Stimulated activated CD8-positive, alpha-beta memory T cell treated with anti-CD3 and anti-CD28 coated beads, Interleukin-12 subunit alpha, Interleukin-12 subunit beta, amount 100 ng/mL, for 24 hours (primary cell): ENCODE results near the gene LIFR.
"Not testable (repeated sequence)": the region's sequence is repeated elsewhere in the genome, so short reads cannot be mapped to it uniquely, and the experiment has no call there.

Experiments used
- DNase-seq: peaks from one replicate; pipeline ENCODE4 v3.0.0-alpha.2; 2020; ENCODE audit errors: extremely low read depth

Gene LIFR, protein sequence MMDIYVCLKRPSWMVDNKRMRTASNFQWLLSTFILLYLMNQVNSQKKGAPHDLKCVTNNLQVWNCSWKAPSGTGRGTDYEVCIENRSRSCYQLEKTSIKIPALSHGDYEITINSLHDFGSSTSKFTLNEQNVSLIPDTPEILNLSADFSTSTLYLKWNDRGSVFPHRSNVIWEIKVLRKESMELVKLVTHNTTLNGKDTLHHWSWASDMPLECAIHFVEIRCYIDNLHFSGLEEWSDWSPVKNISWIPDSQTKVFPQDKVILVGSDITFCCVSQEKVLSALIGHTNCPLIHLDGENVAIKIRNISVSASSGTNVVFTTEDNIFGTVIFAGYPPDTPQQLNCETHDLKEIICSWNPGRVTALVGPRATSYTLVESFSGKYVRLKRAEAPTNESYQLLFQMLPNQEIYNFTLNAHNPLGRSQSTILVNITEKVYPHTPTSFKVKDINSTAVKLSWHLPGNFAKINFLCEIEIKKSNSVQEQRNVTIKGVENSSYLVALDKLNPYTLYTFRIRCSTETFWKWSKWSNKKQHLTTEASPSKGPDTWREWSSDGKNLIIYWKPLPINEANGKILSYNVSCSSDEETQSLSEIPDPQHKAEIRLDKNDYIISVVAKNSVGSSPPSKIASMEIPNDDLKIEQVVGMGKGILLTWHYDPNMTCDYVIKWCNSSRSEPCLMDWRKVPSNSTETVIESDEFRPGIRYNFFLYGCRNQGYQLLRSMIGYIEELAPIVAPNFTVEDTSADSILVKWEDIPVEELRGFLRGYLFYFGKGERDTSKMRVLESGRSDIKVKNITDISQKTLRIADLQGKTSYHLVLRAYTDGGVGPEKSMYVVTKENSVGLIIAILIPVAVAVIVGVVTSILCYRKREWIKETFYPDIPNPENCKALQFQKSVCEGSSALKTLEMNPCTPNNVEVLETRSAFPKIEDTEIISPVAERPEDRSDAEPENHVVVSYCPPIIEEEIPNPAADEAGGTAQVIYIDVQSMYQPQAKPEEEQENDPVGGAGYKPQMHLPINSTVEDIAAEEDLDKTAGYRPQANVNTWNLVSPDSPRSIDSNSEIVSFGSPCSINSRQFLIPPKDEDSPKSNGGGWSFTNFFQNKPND

DNA sequence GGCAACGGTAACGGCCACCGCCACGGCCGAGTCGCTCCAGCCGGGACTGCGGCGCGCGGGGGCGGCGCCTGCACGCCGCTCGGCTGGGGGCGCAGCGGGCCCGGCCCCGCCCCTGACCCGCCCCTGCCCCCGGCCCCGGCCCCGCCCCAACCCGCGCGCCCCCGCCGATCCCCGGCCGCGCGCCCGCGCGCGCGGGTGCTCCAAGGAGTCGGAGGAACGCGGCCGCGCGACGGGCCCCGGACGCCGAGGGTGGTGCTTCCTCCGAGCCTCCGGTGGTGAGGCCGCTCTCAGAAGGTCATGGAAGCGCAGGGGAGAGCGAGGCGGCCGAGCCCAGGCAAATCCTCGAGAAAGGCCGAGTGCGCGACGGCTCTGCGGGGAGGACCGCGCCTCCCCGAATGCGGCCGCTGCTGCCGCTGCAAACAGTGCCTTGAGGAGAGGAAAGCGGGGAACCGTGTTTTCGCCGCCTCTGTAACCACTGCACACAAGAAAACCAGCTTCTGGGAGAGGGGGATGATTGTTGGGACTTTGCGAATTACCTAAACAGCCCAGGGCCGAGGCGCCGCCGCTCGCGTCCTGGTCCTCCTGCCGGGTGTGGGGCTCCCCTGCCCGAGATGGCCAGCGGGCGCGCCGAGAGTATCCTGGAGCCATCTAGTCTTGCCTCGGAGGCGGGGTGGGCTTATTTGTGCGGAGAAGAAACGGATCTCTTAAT, at the start of gene LIFR:
LIFR (minus strand) TSS at position 48 of the 709 bp plus-strand sequence. CDS start 25,999 bp downstream, outside the sequence.
- DNase-seq, result no peak

DNA sequence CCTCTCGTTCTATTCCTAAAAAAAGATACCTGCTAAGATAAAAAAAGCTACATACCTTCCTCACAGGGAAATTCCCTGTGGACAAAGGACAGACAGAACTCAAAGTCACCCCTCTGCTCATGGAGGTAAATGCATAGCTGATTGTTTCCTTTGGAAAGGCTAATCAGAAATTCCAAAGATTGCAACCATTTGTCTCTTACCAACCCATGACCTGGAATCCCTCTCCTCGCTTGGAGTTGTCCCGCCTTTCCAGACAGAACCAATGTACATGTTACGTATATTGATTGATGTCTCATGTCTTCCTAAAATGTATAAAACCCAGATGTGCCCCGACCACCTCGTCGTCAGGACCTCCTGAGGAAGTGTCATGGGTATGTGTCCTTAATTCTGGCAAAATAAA, 49.2 kb upstream of the LIFR start:
- DNase-seq, result no peak

DNA sequence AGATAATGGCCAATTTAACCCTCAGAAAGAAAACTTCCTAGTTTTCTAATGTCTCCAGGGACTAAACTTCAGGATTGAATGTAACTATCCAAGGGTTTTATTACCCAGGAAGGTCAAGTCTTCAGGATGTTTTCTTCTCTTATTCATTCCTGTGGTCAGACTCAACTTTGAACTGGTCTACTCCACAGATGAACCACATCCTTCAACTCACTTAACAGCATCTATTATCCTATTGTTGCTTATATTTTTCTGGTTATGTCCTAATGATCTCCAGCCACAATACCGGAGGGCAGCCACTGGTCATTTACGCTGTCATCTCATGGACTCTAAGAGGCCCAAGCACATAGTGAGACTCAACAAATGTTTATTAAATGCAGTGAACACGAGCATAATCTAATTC, 47.2 kb upstream of the LIFR start:
- no peak for DNase-seq

DNA sequence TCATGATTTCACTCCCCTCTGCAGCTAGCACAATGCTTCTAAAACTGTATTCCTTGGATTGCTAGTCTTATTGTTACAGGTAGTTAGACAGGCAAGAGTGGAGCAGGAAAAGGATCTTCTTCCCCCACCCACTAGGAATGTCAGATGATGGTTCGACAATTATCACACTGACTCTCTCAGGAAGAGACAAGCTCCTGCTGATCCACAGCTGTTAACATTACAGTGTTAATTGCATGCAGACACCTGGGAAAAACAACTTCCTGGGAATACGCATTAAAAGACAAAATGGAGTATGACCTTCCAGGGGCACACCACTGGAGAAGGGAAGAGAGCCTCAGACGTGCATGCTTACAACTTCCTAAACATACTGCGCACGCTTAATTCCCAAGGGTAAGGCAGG, 46.2 kb upstream of the LIFR start:
- no peak for DNase-seq

DNA sequence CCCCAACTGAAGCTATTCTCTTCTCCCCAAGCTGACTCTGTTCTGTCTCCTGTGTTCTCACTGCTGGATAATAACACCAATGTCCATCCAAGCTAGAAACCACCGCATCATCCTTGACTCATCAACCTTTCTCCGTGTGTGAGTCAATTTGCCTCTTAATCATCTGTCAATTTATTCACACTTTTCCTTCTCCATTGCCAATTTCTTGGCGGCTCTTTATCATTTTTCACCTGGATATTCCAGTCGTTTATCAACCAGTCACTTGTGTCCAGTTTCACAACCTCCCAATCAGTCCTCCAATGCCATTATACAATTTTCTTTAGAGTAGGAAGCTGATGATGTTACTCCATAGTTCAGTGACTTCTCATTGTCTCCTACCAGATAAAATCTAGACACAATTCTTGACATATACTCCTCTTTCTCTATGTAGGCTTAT, 45.4 kb upstream of the LIFR start:
- DNase-seq, result no peak

DNA sequence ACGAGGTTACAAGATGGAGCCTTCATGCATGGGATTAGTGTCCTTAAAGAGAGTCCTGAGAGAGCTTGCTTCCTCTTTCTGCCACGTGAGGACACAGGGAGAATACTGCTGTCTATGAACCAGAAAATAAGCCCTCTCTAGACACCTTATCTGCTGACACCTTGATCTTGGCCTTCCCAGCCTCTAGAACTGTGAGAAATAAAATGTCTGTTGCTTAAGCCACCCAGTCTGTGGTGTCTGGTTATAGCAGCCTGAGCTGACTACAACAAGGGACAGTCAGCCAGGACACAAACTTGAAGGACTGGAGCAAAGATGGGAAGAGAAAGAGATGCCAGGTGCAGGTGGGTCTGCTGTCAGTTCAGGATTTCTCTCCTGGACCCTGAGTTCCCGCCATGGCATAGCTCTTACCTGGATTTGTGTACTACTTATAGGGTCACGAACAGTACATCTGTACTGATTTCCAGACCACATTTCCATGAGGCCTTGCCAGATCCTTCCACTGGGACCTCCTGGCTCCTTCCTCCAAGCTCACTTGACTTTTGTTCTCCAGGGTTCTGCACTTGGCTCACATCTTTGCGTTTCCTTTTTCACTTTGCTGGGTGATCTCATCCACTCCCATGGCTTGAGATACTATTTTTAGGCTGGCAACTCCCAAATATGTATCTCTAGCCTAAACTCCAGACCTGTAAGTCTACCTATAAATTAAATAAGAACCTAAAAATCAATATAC, 44.9 kb upstream of the LIFR start:
- DNase-seq, result no peak

DNA sequence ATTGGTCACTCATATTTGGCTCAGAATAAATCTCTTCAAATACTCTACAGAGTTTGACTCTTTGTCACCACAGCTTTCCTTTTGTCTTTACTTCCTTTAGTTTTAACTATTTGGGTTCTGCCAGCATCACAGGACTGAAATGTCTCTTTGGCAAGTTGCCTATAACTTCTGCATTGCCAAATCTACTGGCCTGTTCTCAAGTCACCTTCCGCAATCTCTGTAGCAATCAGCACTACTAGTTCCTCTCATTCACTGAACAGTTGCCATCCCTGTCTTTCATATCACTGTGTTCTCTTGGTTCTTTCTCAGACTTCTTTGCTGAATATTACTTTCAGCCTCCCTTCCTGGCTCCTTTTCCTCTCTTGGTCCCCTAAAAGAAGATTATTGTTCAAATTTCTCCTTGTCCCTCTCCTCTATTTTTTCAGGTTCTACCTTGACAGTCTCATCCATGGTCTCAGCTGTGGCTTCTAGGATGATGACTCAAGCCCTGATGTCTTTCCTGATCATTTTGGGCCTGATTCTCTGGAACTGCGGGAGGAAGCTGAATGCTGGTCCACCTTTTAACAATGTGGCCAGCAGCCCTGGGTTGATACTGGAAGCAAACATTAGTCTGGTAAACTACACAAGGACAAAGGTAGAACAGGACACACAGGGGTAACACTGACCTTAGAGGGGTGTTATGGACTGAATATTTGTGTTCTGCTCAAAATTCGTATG, 44.0 kb upstream of the LIFR start:
- no peak for DNase-seq

DNA sequence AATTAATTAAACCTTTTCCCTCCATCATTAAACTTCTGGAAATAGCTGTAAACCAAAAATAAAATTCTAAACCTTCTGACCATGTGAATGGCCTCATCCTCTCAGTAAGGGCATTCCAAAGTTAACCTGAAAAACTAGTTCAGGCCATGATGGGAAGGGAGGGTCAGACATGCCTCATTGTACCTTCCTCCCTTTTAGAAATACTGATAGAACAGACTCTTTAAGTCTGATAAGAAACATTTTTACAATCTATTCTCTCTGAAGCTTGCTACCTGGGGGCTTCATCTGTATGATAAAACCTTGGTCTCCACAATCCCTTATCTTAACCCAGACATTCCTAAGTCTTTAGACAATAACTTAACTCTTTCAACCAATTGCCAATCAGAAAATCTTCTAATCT, 43.3 kb upstream of the LIFR start:
- DNase-seq, result not testable (repeated sequence)

DNA sequence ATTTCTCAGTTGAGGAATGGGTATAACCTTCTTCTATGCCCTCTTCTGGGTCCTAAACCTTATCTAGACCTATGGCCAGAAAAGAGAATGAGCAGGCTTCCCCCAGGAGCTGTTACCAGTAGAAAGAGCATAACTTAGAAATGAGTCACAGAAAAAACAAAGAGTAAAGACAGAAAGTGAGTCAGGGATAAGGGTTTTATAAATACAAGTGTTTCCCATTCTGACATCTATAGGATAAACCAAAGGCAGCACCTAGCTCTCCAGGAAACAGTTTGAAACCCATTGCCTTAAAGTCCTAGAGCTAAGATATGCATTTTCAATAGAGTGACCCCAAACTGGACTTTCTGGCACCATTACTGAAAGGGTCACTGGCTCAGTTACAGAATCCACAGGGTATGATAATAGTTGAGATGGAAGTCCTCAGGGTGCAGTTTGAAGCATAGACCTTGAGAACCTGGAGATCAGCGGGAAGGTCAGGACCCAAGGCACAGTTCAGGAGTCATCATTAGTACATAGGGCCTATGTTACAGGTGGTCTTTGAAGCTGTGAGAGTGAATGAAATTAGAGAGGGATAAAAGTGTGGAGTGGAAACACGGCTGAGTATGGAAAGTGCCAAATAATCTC, 42.7 kb upstream of the LIFR start:
- no peak for DNase-seq

DNA sequence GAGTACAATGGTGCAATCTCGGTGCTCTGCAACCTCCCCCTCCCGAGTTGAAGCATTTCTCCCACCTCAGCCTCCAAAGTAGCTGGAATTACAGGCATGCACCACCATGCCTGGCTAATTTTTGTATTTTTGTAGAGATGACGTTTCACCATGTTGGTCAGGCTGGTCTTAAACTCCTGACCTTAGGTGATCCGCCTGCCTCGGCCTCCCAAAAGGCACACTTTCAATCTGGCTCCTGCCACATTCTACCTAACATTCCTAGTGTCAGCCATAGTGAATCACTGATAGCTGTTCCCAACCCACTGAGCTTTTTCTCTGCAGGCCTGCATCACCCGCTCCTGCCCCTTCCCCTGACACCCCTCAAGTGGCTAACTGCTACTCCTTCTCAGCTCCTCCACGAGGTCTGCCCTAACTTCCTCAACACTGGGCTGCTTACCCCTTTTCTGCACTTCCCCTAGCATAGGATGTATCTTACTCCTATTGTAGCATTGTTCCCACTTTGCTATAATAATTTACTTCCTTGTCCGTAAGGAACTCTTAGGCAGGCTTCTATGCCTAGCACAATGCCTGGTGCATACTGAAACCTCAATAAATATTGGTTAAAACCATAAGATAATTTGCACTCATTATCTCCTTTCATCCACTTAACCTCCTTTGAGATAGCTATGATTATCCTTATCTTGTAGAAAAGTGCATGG, 42.0 kb upstream of the LIFR start:
- no peak for DNase-seq

DNA sequence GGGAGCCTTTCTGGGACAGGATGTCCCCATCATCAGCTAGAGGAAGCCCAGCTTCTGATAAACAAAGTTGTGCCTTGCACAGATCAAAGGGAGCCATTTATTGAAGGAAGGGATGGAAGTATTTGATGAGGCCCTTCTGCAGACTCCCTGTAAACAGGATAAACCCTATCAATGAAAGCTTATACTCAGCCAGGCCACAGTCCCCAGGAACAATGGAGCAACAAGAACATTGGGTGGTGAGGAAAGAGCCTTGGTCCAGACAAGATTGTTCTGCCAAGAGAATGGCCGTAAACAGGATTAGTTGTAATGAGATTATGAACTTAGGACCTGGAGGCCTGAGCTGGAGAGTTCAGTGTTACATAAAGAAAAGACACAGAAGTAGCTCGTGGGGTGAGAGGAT, 40.5 kb upstream of the LIFR start:
- no peak for DNase-seq

DNA sequence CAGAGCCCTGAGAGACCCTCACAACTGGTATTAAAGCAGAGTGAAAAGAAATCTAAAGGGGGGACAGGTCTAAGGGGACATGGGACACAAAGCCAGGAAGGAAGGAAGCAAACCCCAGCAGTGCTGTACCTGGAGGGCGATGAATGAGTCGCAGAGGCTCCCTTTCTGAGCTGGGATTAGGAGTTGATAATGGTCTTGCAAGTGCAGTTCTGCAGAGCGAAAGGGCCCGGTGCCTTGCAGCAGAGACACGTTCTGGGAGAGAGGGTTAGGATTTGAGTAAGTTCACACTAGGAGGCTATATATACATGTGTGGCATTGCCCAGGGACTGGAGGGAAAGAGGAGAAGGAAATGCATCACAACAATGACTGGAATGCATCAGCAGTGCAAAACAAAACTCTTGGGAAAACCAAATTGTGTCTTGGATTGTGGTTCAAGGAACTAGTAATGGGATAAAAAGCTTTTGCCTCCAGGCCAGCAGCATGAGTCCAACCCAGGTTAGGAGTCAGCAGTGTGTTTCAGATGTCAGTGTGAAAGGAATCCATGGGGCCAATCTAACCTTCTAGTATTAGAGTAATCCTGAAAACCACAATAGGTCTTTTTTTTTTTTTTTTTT, 38.8 kb upstream of the LIFR start:
- no peak for DNase-seq

DNA sequence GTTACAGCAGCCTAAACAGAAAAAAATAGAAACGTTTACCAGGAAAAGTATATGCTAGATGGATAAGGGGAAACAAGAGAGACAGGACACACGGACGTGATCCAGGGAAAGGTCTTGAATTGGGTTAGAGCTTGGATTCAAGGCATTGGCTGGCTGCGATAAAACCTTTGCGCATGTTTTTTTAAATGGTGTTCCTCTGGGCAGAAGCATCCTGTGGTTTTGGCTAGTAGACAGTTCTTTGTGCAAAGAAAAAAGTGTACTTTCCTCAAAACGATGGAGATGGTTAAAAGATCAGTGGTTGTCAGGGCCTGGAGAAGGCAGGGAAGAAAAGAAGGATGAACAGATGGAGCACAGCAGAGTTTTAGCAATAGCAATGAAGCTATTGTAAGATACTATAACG, 37.5 kb upstream of the LIFR start:
- no peak for DNase-seq

DNA sequence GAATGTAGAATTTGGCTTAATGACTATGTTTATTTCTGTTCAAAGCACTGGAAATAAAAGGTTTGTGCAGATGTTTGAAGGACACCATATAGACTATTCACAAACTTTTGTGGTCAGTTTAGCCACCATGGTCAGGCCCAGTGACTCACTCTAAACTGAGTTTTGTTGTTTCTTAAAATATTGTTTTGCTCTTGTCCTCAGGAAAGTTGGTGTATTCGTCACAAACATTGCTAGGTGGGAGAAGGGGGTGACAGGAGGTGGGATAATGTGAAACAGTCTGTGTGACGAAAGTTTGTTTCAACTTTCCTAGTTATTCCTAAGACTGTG, 35.0 kb upstream of the LIFR start:
- DNase-seq, result no peak

DNA sequence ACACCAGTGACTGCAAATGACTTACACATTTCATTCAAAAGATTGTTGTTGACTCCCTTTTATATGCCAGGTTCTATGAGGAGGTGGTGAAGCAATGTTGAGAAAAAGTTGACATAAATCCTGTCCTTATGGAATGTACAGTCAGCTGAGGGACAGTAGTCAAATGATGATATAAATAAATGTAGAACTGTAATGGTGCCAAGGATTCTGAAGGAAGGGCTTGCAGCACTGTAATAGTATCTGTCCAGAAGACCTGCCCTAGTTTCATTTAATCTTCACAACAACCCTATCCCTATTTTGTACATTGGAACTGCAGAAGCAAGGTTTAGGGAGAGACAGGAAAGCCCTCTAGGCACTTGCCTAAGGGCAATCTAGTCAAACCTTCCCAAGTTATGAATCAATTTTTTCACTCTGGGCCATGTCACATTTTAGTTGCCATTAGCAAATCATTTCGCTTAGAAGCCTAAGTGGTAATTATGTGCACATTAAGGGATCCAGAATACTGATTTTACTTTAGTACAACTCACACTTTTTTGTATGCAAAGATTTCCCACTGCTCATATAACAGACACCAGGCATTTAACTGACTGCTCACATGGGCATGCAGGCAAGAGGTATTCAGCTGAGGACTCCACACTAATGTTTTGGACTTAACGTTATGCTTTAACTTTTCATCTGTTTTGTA, 34.5 kb upstream of the LIFR start:
- no peak for DNase-seq

DNA sequence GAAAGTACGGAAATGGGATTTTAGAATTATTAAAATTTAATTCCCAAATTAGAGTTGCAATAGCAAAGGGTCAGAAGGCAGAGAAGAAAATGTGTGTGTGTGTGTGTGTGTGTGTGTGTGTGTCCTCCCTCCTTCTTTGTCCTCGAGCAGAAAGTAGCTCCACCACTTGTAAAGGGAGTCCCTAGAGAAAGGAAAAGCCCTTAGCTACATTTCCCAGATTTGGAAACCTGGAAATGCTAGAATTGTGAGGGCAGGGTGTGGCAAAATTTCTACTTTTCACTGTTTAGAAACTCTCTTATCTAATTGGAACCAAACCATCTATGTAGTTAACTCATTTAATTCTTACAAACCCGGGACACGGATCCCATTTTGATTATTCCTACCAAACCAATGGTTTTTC, 33.2 kb upstream of the LIFR start:
- DNase-seq, result no peak

DNA sequence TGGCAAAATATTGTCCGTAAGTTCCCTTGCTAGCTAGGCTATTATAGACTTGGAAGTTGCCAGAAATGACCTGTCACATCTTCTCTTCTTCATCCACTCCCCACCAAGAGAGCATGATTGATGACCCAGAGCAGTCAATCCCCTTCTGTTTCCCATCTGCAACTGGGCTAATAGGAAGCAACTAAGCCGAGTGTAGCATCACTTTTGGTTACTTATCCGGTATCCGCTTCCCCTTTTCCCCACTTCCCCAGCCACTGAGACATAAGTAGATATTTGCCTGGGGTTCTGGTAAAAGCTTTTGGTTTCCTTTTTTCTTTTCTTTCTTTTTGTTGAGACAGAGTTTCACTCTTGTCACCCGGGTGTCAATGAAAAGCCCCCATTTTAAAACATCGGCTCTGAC, 29.4 kb upstream of the LIFR start:
- no peak for DNase-seq

DNA sequence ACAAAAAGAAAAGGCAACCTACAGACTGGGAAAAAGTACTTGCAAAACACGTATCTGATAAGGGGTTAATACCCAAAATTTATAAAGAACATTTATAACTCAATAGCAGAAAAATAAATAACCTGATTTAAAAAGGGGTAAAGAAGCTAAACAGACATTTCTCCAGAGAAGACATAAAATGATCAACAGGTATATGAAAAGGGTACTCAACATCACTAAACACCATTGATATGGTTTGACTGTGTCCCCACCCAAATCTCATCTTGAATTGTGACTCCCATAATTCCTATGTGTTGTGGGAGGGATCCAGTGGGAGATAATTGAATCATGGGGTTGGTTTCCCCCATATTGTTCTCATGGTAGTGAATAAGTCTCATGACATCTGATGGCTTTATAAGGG, 27.1 kb upstream of the LIFR start:
- no peak for DNase-seq

DNA sequence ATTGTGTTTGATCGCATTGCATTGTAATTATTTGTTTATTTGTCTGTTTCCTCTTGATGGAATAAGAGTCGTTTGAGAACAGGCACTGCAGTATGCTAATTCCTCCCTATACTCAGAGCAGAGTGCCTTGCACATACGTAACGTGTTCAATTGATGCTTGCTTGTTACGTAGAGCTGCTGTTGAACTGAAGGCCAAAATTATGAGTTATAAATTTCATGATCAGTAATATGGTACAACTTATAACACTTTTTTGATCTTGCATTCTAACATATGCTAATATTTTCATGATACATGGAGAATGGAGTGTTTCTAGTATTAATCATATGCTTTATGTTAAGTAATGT, 26.5 kb upstream of the LIFR start:
- DNase-seq, result no peak
